AG09319 (cell line): ENCODE results near the gene PTP4A2.

Source experiments
- DNase-seq: peaks from one replicate; pipeline ENCODE4 v3.0.0-alpha.2; 2010; ENCODE audit warnings: low read depth; ENCODE audit errors: extremely low read depth
- CTCF ChIP-seq: IDR thresholded peaks from 2 replicates; pipeline ENCODE4 v1.5.1; 2011; ENCODE audit warnings: low read depth, mild to moderate bottlenecking, inconsistent platforms, low read length, moderate library complexity

The PTP4A2 gene

GRCh38 chr1:31980835-31981455 is 42.8 kb upstream of the PTP4A2 start:
- DNase-seq = no peak
- no peak for TF ChIP-seq CTCF

GRCh38 chr1:31978843-31979400 is 40.8 kb upstream of the PTP4A2 start:
- no peak for TF ChIP-seq CTCF
- DNase-seq = no peak

- TF ChIP-seq CTCF = peak; percentile 62
- peak; percentile 70 for DNase-seq
Observed at GRCh38 chr1:31977385-31978131, 39.4 kb upstream of the PTP4A2 start.

GRCh38 chr1:31976401-31976800 is 38.2 kb upstream of the PTP4A2 start:
- no peak for TF ChIP-seq CTCF

GRCh38 chr1:31970873-31971272 is 32.7 kb upstream of the PTP4A2 start:
- TF ChIP-seq CTCF = no peak
- no peak for DNase-seq

More at GRCh38 chr1:31976401-31976800, 38.2 kb upstream of the PTP4A2 start:
- no peak for DNase-seq

GRCh38 chr1:31961536-31961935 is 23.4 kb upstream of the PTP4A2 start:
- no peak for TF ChIP-seq CTCF
- no peak for DNase-seq

GRCh38 chr1:31959521-31960340 is 21.6 kb upstream of the PTP4A2 start:
- no peak for DNase-seq
- TF ChIP-seq CTCF = no peak
